Stimulated activated CD4-positive, alpha-beta T cell treated with anti-CD3 and anti-CD28 coated beads, Interleukin-1b, Interleukin-23, amount 100 ng/mL, for 24 hours (primary cell): ENCODE measurements around the gene OLA1.
A peak's percentile ranks its signal among the peaks of the same experiment; 100 is the strongest.

Experiments
- DNase-seq, 4 experiments: peaks; one replicate each; pipeline ENCODE4 v3.0.0-alpha.2; 2020; ENCODE audit warnings: low read depth in 4 of 4, low spot score in 1 of 4

Gene OLA1

GRCh38 chr2:174070281-174070680 is 178.1 kb downstream of the OLA1 start:
- DNase-seq = no peak

- no peak for DNase-seq
Observed at GRCh38 chr2:174067815-174068214, 180.5 kb downstream of the OLA1 start.

- DNase-seq = no peak
Observed at GRCh38 chr2:174066871-174067270, 181.5 kb downstream of the OLA1 start.

- DNase-seq = no peak
Observed at GRCh38 chr2:174063492-174064092, 184.7 kb downstream of the OLA1 start.

- DNase-seq = no peak
Observed at GRCh38 chr2:174062934-174063333, 185.4 kb downstream of the OLA1 start.

GRCh38 chr2:174059884-174060244 is 188.5 kb downstream of the OLA1 start:
- DNase-seq = no peak

- DNase-seq = no peak
Observed at GRCh38 chr2:174059178-174059883, 189.0 kb downstream of the OLA1 start.

GRCh38 chr2:174058456-174058855 is 189.9 kb downstream of the OLA1 start:
- no peak for DNase-seq

- DNase-seq = no peak
Observed at GRCh38 chr2:174058026-174058425, 190.3 kb downstream of the OLA1 start.

- DNase-seq = no peak
Observed at GRCh38 chr2:174054926-174055325, 193.4 kb downstream of the OLA1 start.

GRCh38 chr2:174053355-174054151 is 194.8 kb downstream of the OLA1 start:
- DNase-seq = no peak

- no peak for DNase-seq
Observed at GRCh38 chr2:174052584-174052976, 195.8 kb downstream of the OLA1 start.

- no peak for DNase-seq
Observed at GRCh38 chr2:174051741-174052583, 196.4 kb downstream of the OLA1 start.

- no peak for DNase-seq
Observed at GRCh38 chr2:174051068-174051467, 197.3 kb downstream of the OLA1 start.

GRCh38 chr2:174049895-174050294 is 198.4 kb downstream of the OLA1 start:
- DNase-seq = no peak

GRCh38 chr2:174048243-174048642 is 200.1 kb downstream of the OLA1 start:
- DNase-seq = no peak

- DNase-seq = no peak
Observed at GRCh38 chr2:174047746-174048145, 200.6 kb downstream of the OLA1 start.

GRCh38 chr2:174046172-174046571 is 202.2 kb downstream of the OLA1 start:
- DNase-seq = no peak

GRCh38 chr2:174044556-174044955 is 203.8 kb downstream of the OLA1 start:
- DNase-seq = no peak

- no peak for DNase-seq
Observed at GRCh38 chr2:174040417-174040701, 208.0 kb downstream of the OLA1 start.

- DNase-seq = peak; percentile 45 to 79 (median 74)
Observed at GRCh38 chr2:174039551-174040416, 208.5 kb downstream of the OLA1 start.
